Measurements from ENCODE around the gene AMHR2.

DNA sequence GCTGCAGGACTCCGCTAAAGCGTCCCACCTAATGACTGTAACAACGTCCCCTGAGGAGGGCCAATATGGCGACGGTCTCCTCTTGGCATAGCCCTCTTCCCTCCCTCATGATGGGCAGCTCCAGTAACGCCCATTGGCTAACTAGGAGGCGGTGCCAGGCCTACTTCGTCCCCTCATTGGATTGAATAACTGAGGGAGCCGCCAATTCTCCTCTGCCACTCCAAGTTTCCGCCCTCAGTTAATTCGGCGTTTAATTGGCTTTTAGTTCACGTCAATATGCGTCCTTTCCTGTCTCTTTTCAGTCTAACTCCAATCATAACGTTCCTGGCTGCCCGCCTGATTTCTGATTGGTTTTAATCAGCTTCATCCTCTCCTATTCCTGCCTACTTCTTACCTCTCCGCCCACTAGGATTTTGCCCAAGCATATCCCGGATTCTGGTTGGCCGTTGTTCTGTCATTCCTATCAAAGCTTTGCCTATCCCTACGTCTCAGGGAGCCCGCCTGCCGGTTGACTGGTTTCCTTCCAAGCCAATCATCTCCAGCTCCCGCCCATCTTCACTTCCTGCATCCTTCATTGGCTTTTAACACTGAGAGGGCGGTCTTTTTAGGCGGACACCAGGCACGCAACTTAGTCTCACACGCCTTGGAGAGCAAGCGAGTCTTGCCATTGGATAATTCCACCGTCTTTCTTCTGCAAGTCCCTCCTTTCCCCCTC lies 44.1 kb upstream of the AMHR2 start:
- TF ChIP-seq EZH2phosphoT487 (IDR thresholded peaks at IDR 0.05; ENCODE audit: insufficient read depth, low read depth): no peak
- TF ChIP-seq EZH2 (IDR thresholded peaks at IDR 0.05; ENCODE audit: insufficient read depth, poor library complexity, severe bottlenecking): no peak
